Measurements from ENCODE around the gene PRR23E. TPM values are rescaled to one million over a fixed set of nuclear protein-coding genes. Genes with fewer than 3 reads are reported as not detected.

Gene PRR23E
- polyA plus RNA-seq, 1 donor from 2014 or later = not detected

- H3K9me3 ChIP-seq (ENCODE audit: low read length) = no peaks in the 10 kb centered on the region
- no peaks in the 10 kb centered on the region for H3K9me2 ChIP-seq (ENCODE audit: insufficient read depth, low read length)
- H3K27me3 ChIP-seq (ENCODE audit: insufficient read depth, low read depth, low read length) = no peaks in the 10 kb centered on the region
- H3K79me2 ChIP-seq (replicated peaks; ENCODE audit: insufficient read depth, low read length) = no peaks in the 10 kb centered on the region
- H3K36me3 ChIP-seq (ENCODE audit: insufficient read depth, low read length) = no peaks in the 10 kb centered on the region
- no peak overlapping the region for H3K4me2 ChIP-seq (ENCODE audit: low read length)
- H4K20me1 ChIP-seq (ENCODE audit: insufficient read depth) = no peaks in the 10 kb centered on the region
- H3F3A ChIP-seq (ENCODE audit: insufficient read depth, low read length, poor library complexity, severe bottlenecking) = no peaks in the 10 kb centered on the region
- no peak overlapping the region for H3K27ac ChIP-seq (ENCODE audit: low read length)
- TF ChIP-seq RAD21 (conservative IDR thresholded peaks at IDR 0.05) (no peak), MXI1 (conservative IDR thresholded peaks at IDR 0.05; ENCODE audit: poor library complexity, severe bottlenecking) (no peak), EP300 (conservative IDR thresholded peaks at IDR 0.05; ENCODE audit: poor library complexity, severe bottlenecking) (no peak), EZH2 (IDR thresholded peaks at IDR 0.05; ENCODE audit: borderline replicate concordance, insufficient read depth, low read length, poor library complexity, severe bottlenecking) (no peak), SMC3 (conservative IDR thresholded peaks at IDR 0.05; ENCODE audit: poor library complexity) (no peak), POLR2AphosphoS5 (IDR thresholded peaks at IDR 0.05) (no peak)
- no peak overlapping the region for H3K9ac ChIP-seq (ENCODE audit: low read length)
- H3K4me3 ChIP-seq (ENCODE audit: low read length) = no peak overlapping the region
- H2AFZ ChIP-seq (ENCODE audit: low read depth, low read length) = no peak overlapping the region
Measured at GRCh38 chr3:127238602-127239001, 45.7 kb downstream of the PRR23E start.

- Histone ChIP-seq H3K9me3 (ENCODE audit: low read length) (peaks cover 6% of the 10 kb centered on the region), H3K9me2 (ENCODE audit: insufficient read depth, low read length) (no peaks in the 10 kb centered on the region), H4K20me1 (ENCODE audit: insufficient read depth) (no peaks in the 10 kb centered on the region), H3K9ac (ENCODE audit: low read length) (no peak overlapping the region), H3K4me2 (ENCODE audit: low read length) (no peak overlapping the region), H3K79me2 (replicated peaks; ENCODE audit: insufficient read depth, low read length) (no peaks in the 10 kb centered on the region), H3K36me3 (ENCODE audit: insufficient read depth, low read length) (no peaks in the 10 kb centered on the region), H3K27ac (ENCODE audit: low read length) (no peak overlapping the region), H3F3A (ENCODE audit: insufficient read depth, low read length, poor library complexity, severe bottlenecking) (no peaks in the 10 kb centered on the region), H3K4me3 (ENCODE audit: low read length) (no peak overlapping the region), H3K27me3 (ENCODE audit: insufficient read depth, low read depth, low read length) (no peaks in the 10 kb centered on the region), H2AFZ (ENCODE audit: low read depth, low read length) (no peak overlapping the region)
- TF ChIP-seq REST (IDR thresholded peaks at IDR 0.05; ENCODE audit: borderline replicate concordance) (no peak), POLR2AphosphoS5 (IDR thresholded peaks at IDR 0.05) (no peak), TAF1 (IDR thresholded peaks at IDR 0.05; ENCODE audit: low read depth) (no peak), SMC3 (conservative IDR thresholded peaks at IDR 0.05; ENCODE audit: poor library complexity) (no peak), RAD21 (conservative IDR thresholded peaks at IDR 0.05) (no peak), MXI1 (conservative IDR thresholded peaks at IDR 0.05; ENCODE audit: poor library complexity, severe bottlenecking) (no peak), EZH2 (IDR thresholded peaks at IDR 0.05; ENCODE audit: borderline replicate concordance, insufficient read depth, low read length, poor library complexity, severe bottlenecking) (no peak), EP300 (conservative IDR thresholded peaks at IDR 0.05; ENCODE audit: poor library complexity, severe bottlenecking) (no peak)
- TF ChIP-seq, protein P1, sequence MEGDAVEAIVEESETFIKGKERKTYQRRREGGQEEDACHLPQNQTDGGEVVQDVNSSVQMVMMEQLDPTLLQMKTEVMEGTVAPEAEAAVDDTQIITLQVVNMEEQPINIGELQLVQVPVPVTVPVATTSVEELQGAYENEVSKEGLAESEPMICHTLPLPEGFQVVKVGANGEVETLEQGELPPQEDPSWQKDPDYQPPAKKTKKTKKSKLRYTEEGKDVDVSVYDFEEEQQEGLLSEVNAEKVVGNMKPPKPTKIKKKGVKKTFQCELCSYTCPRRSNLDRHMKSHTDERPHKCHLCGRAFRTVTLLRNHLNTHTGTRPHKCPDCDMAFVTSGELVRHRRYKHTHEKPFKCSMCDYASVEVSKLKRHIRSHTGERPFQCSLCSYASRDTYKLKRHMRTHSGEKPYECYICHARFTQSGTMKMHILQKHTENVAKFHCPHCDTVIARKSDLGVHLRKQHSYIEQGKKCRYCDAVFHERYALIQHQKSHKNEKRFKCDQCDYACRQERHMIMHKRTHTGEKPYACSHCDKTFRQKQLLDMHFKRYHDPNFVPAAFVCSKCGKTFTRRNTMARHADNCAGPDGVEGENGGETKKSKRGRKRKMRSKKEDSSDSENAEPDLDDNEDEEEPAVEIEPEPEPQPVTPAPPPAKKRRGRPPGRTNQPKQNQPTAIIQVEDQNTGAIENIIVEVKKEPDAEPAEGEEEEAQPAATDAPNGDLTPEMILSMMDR (IDR thresholded peaks at IDR 0.05; ENCODE audit: poor library complexity, severe bottlenecking) = no peak
Measured at GRCh38 chr3:127247292-127247691, 54.4 kb downstream of the PRR23E start.

Small RNA genes within 50 kb of the gene (small RNA-seq; reads per million reads assigned to genes)
- gene RF00019 (0 to 1.2 (median 0) reads per million in 3 experiments), gene RNU6-1047P (0 reads per million in 3 experiments)

Other genes with a start within 250 kb of the PRR23E start
- gene PLXNA1, start 210.0 kb upstream of the PRR23E start, polyA plus RNA-seq = 65.6 and 86.8 TPM in 2 replicates
- gene PRR20G, start 94.9 kb downstream of the PRR23E start, polyA plus RNA-seq = not detected in 2 replicates